Smooth muscle cell (in vitro differentiated cells): ENCODE data around the gene TKTL1. TPM values are rescaled to one million over a fixed set of nuclear protein-coding genes. Genes with fewer than 3 reads are reported as not detected.
A peak's percentile ranks its signal among the peaks of the same experiment; 100 is the strongest.

Experiments used
- DNase-seq: peaks from one replicate; lab custom pipeline; 2025; ENCODE audit not compliant: unreplicated experiment; lab: John Stamatoyannopoulos, UW
- H2AFZ ChIP-seq: fragments of 200-600 bp; sonication (generic); 2 replicates; pipeline ENCODE4 v1.6.0; 2016; ENCODE audit warnings: antibody characterized with exemption, low read depth, mild to moderate bottlenecking
- H3F3A ChIP-seq: fragments of 200-600 bp; sonication (generic); 2 replicates; pipeline ENCODE4 v1.6.0; 2017; ENCODE audit warnings: antibody characterized with exemption, low read depth
- H3K27ac ChIP-seq: fragments of 200-600 bp; sonication (generic); 2 replicates; pipeline ENCODE4 v1.5.1; 2016; ENCODE audit warnings: low read depth, mild to moderate bottlenecking
- H3K27me3 ChIP-seq: fragments of 200-600 bp; sonication (generic); 2 replicates; pipeline ENCODE4 v1.6.1; 2016; ENCODE audit warnings: low read depth, mild to moderate bottlenecking
- H3K36me3 ChIP-seq: fragments of 200-600 bp; sonication (generic); 2 replicates; pipeline ENCODE4 v1.5.1; 2016; ENCODE audit warnings: low read depth
- H3K4me1 ChIP-seq: fragments of 200-600 bp; sonication (generic); 2 replicates; pipeline ENCODE4 v1.5.1; 2016; ENCODE audit warnings: low read depth
- H3K4me2 ChIP-seq: fragments of 200-600 bp; sonication (generic); 2 replicates; pipeline ENCODE4 v1.6.0; 2016; ENCODE audit warnings: mild to moderate bottlenecking
- H3K4me3 ChIP-seq: fragments of 200-600 bp; sonication (generic); 2 replicates; pipeline ENCODE4 v1.5.1; 2016; ENCODE audit warnings: mild to moderate bottlenecking
- H3K79me2 ChIP-seq: fragments of 200-600 bp; sonication (generic); 2 replicates; pipeline ENCODE4 v1.6.0; 2016; ENCODE audit warnings: low read depth, mild to moderate bottlenecking
- H3K9ac ChIP-seq: fragments of 200-600 bp; sonication (generic); 2 replicates; pipeline ENCODE4 v1.6.0; 2016; ENCODE audit warnings: low read depth
- H3K9me3 ChIP-seq: fragments of 200-600 bp; sonication (generic); replicated peaks from 2 replicates; pipeline ENCODE4 v1.5.1; 2016; ENCODE audit warnings: low read depth
- H4K20me1 ChIP-seq: fragments of 200-600 bp; sonication (generic); 2 replicates; pipeline ENCODE4 v1.6.0; 2016; ENCODE audit warnings: low read depth
- CTCF ChIP-seq: fragments of 200-600 bp; sonication (generic); IDR thresholded peaks from 2 replicates; pipeline ENCODE4 v1.5.1; 2017; ENCODE audit warnings: borderline replicate concordance, mild to moderate bottlenecking, antibody characterized with exemption; ENCODE audit not compliant: insufficient read depth, poor library complexity, severe bottlenecking
- WGBS: methylation state at CpG from one replicate; pipeline ENCODE4 v1.1.7; 2016; ENCODE audit warnings: low lambda C conversion rate; 5-methylcytosine and 5-hydroxymethylcytosine counted together
- polyA plus RNA-seq: library from polyadenylated mRNA; unstranded; fragments of >200 nt; fragmentation: Nextera tagmentation; extraction: Ambion mirVana; gene quantifications from 2 replicates; pipeline ENCODE4 v1.2.1, GENCODE V29; 2016
- total RNA-seq: library from RNA; depleted of rRNA; stranded (reverse); fragments of >200 nt; gene quantifications from 2 replicates; pipeline ENCODE4 v1.2.3, GENCODE V29; 2014

TKTL1 gene
- total and polyA plus RNA-seq, 2 experiments from 2014 or later, result not detected

- Histone ChIP-seq H3K4me1 (no peaks in the 10 kb centered on the region), H3K4me2 (peak overlapping the region; percentile 83), H3K36me3 (no peaks in the 10 kb centered on the region), H3K9ac (no peak overlapping the region), H4K20me1 (peaks cover 35% of the 10 kb centered on the region), H3K9me3 (no peaks in the 10 kb centered on the region), H2AFZ (no peak overlapping the region), H3F3A (peaks cover 4% of the 10 kb centered on the region), H3K79me2 (peaks cover 59% of the 10 kb centered on the region), H3K27ac (peak overlapping the region; percentile 35), H3K27me3 (no peaks in the 10 kb centered on the region), H3K4me3 (peak overlapping the region; percentile 76)
- no peak for TF ChIP-seq CTCF
- no peak for DNase-seq
- 36% methylated on average over 29 of the region's 43 CpGs for WGBS
Observed at GRCh38 chrX:154371789-154372300, 76.2 kb downstream of the TKTL1 start.

GRCh38 chrX:154372612-154373022 is 77.0 kb downstream of the TKTL1 start:
- H3K4me3 ChIP-seq, result peak overlapping the region; percentile 76

GRCh38 chrX:154373340-154374306 is 78.0 kb downstream of the TKTL1 start:
- peak overlapping the region; percentile 47 for H3K4me3 ChIP-seq
- peak overlapping the region; percentile 33 for H3K27ac ChIP-seq
- H3K9ac ChIP-seq, result no peak overlapping the region
- H3F3A ChIP-seq, result no peaks in the 10 kb centered on the region
- no peaks in the 10 kb centered on the region for H3K9me3 ChIP-seq
- WGBS, result 47% methylated on average over 23 of the region's 23 CpGs
- peak overlapping the region; percentile 83 for H3K4me2 ChIP-seq
- H3K4me1 ChIP-seq, result peaks cover 4% of the 10 kb centered on the region
- H3K79me2 ChIP-seq, result peaks cover 42% of the 10 kb centered on the region
- peak; percentile 53 for TF ChIP-seq CTCF
- H2AFZ ChIP-seq, result no peak overlapping the region
- no peaks in the 10 kb centered on the region for H3K27me3 ChIP-seq
- DNase-seq, result no peak
- H3K36me3 ChIP-seq, result no peaks in the 10 kb centered on the region
- H4K20me1 ChIP-seq, result peaks cover 17% of the 10 kb centered on the region

More at GRCh38 chrX:154372612-154373022, 77.0 kb downstream of the TKTL1 start:
- Histone ChIP-seq H3K79me2 (peaks cover 52% of the 10 kb centered on the region), H4K20me1 (peaks cover 27% of the 10 kb centered on the region), H3K36me3 (no peaks in the 10 kb centered on the region), H3K27me3 (no peaks in the 10 kb centered on the region), H3K27ac (peak overlapping the region; percentile 33), H3K4me2 (peak overlapping the region; percentile 83), H3K9ac (no peak overlapping the region), H3F3A (no peaks in the 10 kb centered on the region), H2AFZ (no peak overlapping the region), H3K4me1 (no peaks in the 10 kb centered on the region), H3K9me3 (no peaks in the 10 kb centered on the region)
- 24% methylated on average over 5 of the region's 5 CpGs for WGBS
- DNase-seq, result no peak
- no peak for TF ChIP-seq CTCF
